NCI-H187 treated with DMSO at 0.1 percent for 48 hours (cell line): ENCODE results near the gene PLEKHA7.
"Not testable (repeated sequence)": the region's sequence is repeated elsewhere in the genome, so short reads cannot be mapped to it uniquely, and the experiment has no call there.

Source experiments
- DNase-seq: peaks from one replicate; lab custom pipeline; 2025; lab: John Stamatoyannopoulos, UW

PLEKHA7 gene

GRCh38 chr11:17005646-17006045 is 8.6 kb downstream of the PLEKHA7 start:
- no peak for DNase-seq

GRCh38 chr11:17004486-17005148 is 9.6 kb downstream of the PLEKHA7 start:
- DNase-seq, result no peak

GRCh38 chr11:17003426-17003825 is 10.8 kb downstream of the PLEKHA7 start:
- no peak for DNase-seq

GRCh38 chr11:17002543-17002942 is 11.7 kb downstream of the PLEKHA7 start:
- DNase-seq, result no peak

GRCh38 chr11:17001806-17002205 is 12.4 kb downstream of the PLEKHA7 start:
- DNase-seq, result no peak

GRCh38 chr11:17000987-17001386 is 13.2 kb downstream of the PLEKHA7 start:
- DNase-seq, result no peak

GRCh38 chr11:17000253-17000652 is 14.0 kb downstream of the PLEKHA7 start:
- not testable (repeated sequence) for DNase-seq

- DNase-seq, result no peak
Measured at GRCh38 chr11:16999116-16999515, 15.1 kb downstream of the PLEKHA7 start.

GRCh38 chr11:16997624-16998023 is 16.6 kb downstream of the PLEKHA7 start:
- DNase-seq, result no peak

GRCh38 chr11:16993495-16993894 is 20.7 kb downstream of the PLEKHA7 start:
- no peak for DNase-seq

- DNase-seq, result no peak
Measured at GRCh38 chr11:16992846-16993245, 21.4 kb downstream of the PLEKHA7 start.

GRCh38 chr11:16989554-16989953 is 24.7 kb downstream of the PLEKHA7 start:
- no peak for DNase-seq

GRCh38 chr11:16987205-16987568 is 27.0 kb downstream of the PLEKHA7 start:
- no peak for DNase-seq

GRCh38 chr11:16986434-16987204 is 27.6 kb downstream of the PLEKHA7 start:
- DNase-seq, result no peak

- peak; percentile 42 for DNase-seq
Measured at GRCh38 chr11:16985297-16985696, 28.9 kb downstream of the PLEKHA7 start.

- no peak for DNase-seq
Measured at GRCh38 chr11:16984229-16984628, 30.0 kb downstream of the PLEKHA7 start.

- DNase-seq, result no peak
Measured at GRCh38 chr11:16982809-16983208, 31.4 kb downstream of the PLEKHA7 start.

- no peak for DNase-seq
Measured at GRCh38 chr11:16982256-16982671, 31.9 kb downstream of the PLEKHA7 start.

GRCh38 chr11:16981651-16982194 is 32.5 kb downstream of the PLEKHA7 start:
- DNase-seq, result no peak

- DNase-seq, result no peak
Measured at GRCh38 chr11:16979703-16980622, 34.3 kb downstream of the PLEKHA7 start.

GRCh38 chr11:16977994-16978315 is 36.3 kb downstream of the PLEKHA7 start:
- no peak for DNase-seq
